ENCODE data around the gene HMMR.

DNA sequence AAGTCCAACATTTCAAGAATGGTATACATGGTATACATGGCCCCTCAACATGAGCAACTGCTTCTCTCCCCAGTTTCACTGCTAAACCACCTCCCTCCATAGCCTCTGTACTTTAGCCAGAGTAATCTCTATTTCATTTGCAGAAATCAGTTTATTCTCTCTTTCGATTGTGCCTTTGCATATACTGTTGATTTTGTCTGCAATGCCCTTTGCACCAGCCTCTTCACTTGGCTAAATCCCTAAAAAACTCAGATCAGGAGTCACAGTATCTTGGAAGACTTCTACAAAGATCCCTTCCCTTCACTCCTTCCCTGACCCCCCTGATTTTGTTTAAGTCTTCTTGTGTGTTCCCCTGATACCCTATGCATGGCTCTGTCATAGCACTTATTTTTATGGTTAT lies 27.9 kb upstream of the HMMR start:
- TF ChIP-seq, protein P1, sequence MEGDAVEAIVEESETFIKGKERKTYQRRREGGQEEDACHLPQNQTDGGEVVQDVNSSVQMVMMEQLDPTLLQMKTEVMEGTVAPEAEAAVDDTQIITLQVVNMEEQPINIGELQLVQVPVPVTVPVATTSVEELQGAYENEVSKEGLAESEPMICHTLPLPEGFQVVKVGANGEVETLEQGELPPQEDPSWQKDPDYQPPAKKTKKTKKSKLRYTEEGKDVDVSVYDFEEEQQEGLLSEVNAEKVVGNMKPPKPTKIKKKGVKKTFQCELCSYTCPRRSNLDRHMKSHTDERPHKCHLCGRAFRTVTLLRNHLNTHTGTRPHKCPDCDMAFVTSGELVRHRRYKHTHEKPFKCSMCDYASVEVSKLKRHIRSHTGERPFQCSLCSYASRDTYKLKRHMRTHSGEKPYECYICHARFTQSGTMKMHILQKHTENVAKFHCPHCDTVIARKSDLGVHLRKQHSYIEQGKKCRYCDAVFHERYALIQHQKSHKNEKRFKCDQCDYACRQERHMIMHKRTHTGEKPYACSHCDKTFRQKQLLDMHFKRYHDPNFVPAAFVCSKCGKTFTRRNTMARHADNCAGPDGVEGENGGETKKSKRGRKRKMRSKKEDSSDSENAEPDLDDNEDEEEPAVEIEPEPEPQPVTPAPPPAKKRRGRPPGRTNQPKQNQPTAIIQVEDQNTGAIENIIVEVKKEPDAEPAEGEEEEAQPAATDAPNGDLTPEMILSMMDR (IDR thresholded peaks at IDR 0.05) = no peak
- no peak for TF ChIP-seq ZFX (IDR thresholded peaks at IDR 0.05; ENCODE audit: borderline replicate concordance)

All from 22Rv1 (cell line).